PC-3 (cell line): Measurements from ENCODE around the gene TARM1. TPM values are rescaled to one million over a fixed set of nuclear protein-coding genes. Genes with fewer than 3 reads are reported as not detected.
A peak's percentile ranks its signal among the peaks of the same experiment; 100 is the strongest.

ENCODE experiments used
- ATAC-seq: fragments of 200-7000 bp; cut with Tn5 transposase; 2 replicates; pipeline ENCODE4 v1.9.1; 2020; ENCODE audit warnings: mild to moderate bottlenecking, moderate library complexity
- BruUV-seq: library from RNA; stranded (reverse); fragments of 400-500 nt; replicated peaks from 2 replicates; lab custom pipeline; 2021; lab: Mats Ljungman, UMichigan
- CTCF ChIA-PET: fragments of 300-600 bp; sonication (Branson Sonifier 250); formaldehyde crosslinking; loops from one replicate; lab custom pipeline; 2022; ENCODE audit warnings: antibody characterized with exemption; lab: Charles Lee
- POLR2A ChIA-PET: fragments of 300-600 bp; sonication (Branson Sonifier 250); formaldehyde crosslinking; loops from one replicate; lab custom pipeline; 2022; ENCODE audit warnings: antibody characterized with exemption; ENCODE audit not compliant: unreplicated experiment; lab: Charles Lee
- DNase-seq: peaks from one replicate; pipeline ENCODE4 v3.0.0-alpha.2; 2015
- H2AFZ ChIP-seq: fragments of 300-600 bp; sonication (generic); 2 replicates; pipeline ENCODE4 v1.6.0; 2016; ENCODE audit warnings: antibody characterized with exemption, low read length
- H3F3A ChIP-seq: fragments of 300-600 bp; sonication (generic); one replicate; pipeline ENCODE4 v1.6.0; 2017; ENCODE audit warnings: antibody characterized with exemption, low read length, control low read depth, mild to moderate bottlenecking; ENCODE audit not compliant: unreplicated experiment
- H3K27ac ChIP-seq: fragments of 300-600 bp; sonication (generic); 2 replicates; pipeline ENCODE4 v1.5.1; 2016; ENCODE audit warnings: mild to moderate bottlenecking, low read length
- H3K27me3 ChIP-seq: fragments of 300-600 bp; sonication (generic); 2 replicates; pipeline ENCODE4 v1.6.1; 2016; ENCODE audit warnings: low read length, mixed read lengths
- H3K36me3 ChIP-seq: fragments of 300-600 bp; sonication (generic); 2 replicates; pipeline ENCODE4 v1.6.1; 2016; ENCODE audit warnings: low read depth, mixed run types, low read length, mixed read lengths
- H3K4me1 ChIP-seq: fragments of 300-600 bp; sonication (generic); 2 replicates; pipeline ENCODE4 v1.5.1; 2016; ENCODE audit warnings: low read length; ENCODE audit not compliant: insufficient read depth
- H3K4me2 ChIP-seq: fragments of 300-600 bp; sonication (generic); 2 replicates; pipeline ENCODE4 v1.6.0; 2016; ENCODE audit warnings: low read length
- H3K4me3 ChIP-seq: fragments of 300-600 bp; sonication (generic); 2 replicates; pipeline ENCODE4 v1.5.1; 2016; ENCODE audit warnings: mild to moderate bottlenecking, low read length, mixed read lengths
- H3K79me2 ChIP-seq: fragments of 300-600 bp; sonication (generic); 2 replicates; pipeline ENCODE4 v1.6.1; 2017; ENCODE audit warnings: low read length, mixed read lengths
- H3K9ac ChIP-seq: fragments of 300-600 bp; sonication (generic); 2 replicates; pipeline ENCODE4 v1.6.0; 2016; ENCODE audit warnings: mild to moderate bottlenecking, low read length
- H3K9me2 ChIP-seq: fragments of 300-600 bp; sonication (generic); replicated peaks from 2 replicates; pipeline ENCODE4 v1.6.1; 2016; ENCODE audit warnings: mixed run types, low read length, mixed read lengths
- H3K9me3 ChIP-seq: fragments of 300-600 bp; sonication (generic); 2 replicates; pipeline ENCODE4 v1.6.1; 2016; ENCODE audit warnings: low read length, mixed read lengths
- H4K20me1 ChIP-seq: fragments of 300-600 bp; sonication (generic); 2 replicates; pipeline ENCODE4 v1.6.1; 2016; ENCODE audit warnings: low read length, mixed read lengths
- EZH2 ChIP-seq: fragments of 300-600 bp; sonication (generic); IDR thresholded peaks from one replicate; pipeline ENCODE4 v1.6.1; 2017; ENCODE audit warnings: antibody characterized with exemption, mild to moderate bottlenecking, low read length; ENCODE audit not compliant: unreplicated experiment
- EZH2phosphoT487 ChIP-seq: fragments of 300-600 bp; sonication (generic); IDR thresholded peaks from 2 replicates; pipeline ENCODE4 v1.6.1; 2018; ENCODE audit warnings: mild to moderate bottlenecking, antibody characterized with exemption, low read length, borderline replicate concordance
- intact Hi-C: fragments of 100-400 bp; cut with micrococcal nuclease; formaldehyde crosslinking; loops from 2 replicates; pipeline ENCODE4 v1.9.0; 2023
- total RNA-seq: library from RNA; depleted of rRNA; stranded (reverse); fragments of >200 nt; gene quantifications from 2 replicates; pipeline ENCODE4 v1.2.3, GENCODE V29; 2014
- TF ChIP-seq, protein P1 (sequence below): fragments of 300-600 bp; sonication (generic); conservative IDR thresholded peaks from 2 replicates; pipeline ENCODE4 v1.5.1; 2017; ENCODE audit warnings: antibody characterized with exemption, low read depth, mild to moderate bottlenecking, low read length

The TARM1 gene
- total RNA-seq, 1 experiment from 2014 or later: not detected

DNA sequence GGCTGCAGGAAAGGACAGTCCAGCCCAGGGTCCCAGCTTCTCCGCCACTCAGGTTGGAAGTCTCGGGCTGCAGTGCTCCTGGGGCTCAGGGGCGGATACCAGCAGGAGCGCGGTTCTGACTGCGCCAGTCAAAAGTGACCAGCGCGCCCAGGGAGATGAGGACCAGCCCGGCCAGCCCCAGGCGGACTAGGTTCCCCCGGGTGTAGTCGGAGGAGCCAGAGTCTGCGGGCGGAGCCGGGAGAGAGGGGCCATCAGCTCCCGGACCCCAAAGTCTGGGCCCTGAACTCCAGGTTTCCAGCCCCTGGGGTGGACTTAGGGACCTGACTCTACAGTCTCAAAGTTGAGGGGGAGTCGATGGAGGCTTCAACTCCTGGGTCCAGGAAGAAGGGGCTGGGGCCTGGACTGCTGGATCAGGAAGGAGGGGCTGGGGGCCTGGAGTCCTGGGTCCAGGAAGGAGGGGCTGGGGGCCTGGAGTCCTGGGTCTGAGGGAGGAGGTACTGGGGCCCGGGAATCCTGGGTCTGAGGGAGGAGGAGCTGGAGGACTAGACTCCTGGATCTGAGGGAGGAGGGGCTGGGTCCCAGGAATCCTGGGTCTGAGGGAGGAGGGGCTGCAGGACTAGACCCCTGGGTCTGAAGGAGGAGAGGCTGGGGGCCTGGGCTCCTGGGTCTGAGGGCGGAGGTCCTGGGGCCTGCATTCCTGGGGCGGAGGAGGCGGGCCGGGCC, 14.1 kb upstream of the TARM1 start:
- H3K79me2 ChIP-seq: no peaks in the 10 kb centered on the region
- ChIA-PET CTCF (interaction anchor here (0.6 to 1.0 kb wide), 3 partner anchors 42 to 582 kb away, joined by 4 to 5 read pairs (median 4); partner anchors contain the start of gene CNOT3), POLR2A (interaction anchor here (0.6 kb wide), 1 partner anchor 64 kb away, joined by 3 read pairs; no protein-coding TSS in a partner anchor)
- H3K9ac ChIP-seq: no peak overlapping the region
- no peaks in the 10 kb centered on the region for H3K36me3 ChIP-seq
- no TSS peak for BruUV-seq
- H3K9me3 ChIP-seq: no peaks in the 10 kb centered on the region
- H3K27me3 ChIP-seq: no peaks in the 10 kb centered on the region
- peak overlapping the region; percentile 93 for H2AFZ ChIP-seq
- intact Hi-C loops: loop anchor here (10.0 kb wide), 2 partner anchors 250 to 290 kb away; no protein-coding TSS in a partner anchor
- peak overlapping the region; percentile 53 for H3K4me3 ChIP-seq
- H4K20me1 ChIP-seq: no peaks in the 10 kb centered on the region
- no peak for DNase-seq
- no peak overlapping the region for H3K27ac ChIP-seq
- H3K9me2 ChIP-seq: no peaks in the 10 kb centered on the region
- ATAC-seq: no peak; the same call in 1 of the 2 replicates
- TF ChIP-seq EZH2phosphoT487: no peak
- TF ChIP-seq, protein P1, sequence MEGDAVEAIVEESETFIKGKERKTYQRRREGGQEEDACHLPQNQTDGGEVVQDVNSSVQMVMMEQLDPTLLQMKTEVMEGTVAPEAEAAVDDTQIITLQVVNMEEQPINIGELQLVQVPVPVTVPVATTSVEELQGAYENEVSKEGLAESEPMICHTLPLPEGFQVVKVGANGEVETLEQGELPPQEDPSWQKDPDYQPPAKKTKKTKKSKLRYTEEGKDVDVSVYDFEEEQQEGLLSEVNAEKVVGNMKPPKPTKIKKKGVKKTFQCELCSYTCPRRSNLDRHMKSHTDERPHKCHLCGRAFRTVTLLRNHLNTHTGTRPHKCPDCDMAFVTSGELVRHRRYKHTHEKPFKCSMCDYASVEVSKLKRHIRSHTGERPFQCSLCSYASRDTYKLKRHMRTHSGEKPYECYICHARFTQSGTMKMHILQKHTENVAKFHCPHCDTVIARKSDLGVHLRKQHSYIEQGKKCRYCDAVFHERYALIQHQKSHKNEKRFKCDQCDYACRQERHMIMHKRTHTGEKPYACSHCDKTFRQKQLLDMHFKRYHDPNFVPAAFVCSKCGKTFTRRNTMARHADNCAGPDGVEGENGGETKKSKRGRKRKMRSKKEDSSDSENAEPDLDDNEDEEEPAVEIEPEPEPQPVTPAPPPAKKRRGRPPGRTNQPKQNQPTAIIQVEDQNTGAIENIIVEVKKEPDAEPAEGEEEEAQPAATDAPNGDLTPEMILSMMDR: no peak
- no peak for TF ChIP-seq EZH2
- peaks cover 8% of the 10 kb centered on the region for H3K4me1 ChIP-seq
- H3F3A ChIP-seq: no peaks in the 10 kb centered on the region
- peak overlapping the region; percentile 79 for H3K4me2 ChIP-seq

DNA sequence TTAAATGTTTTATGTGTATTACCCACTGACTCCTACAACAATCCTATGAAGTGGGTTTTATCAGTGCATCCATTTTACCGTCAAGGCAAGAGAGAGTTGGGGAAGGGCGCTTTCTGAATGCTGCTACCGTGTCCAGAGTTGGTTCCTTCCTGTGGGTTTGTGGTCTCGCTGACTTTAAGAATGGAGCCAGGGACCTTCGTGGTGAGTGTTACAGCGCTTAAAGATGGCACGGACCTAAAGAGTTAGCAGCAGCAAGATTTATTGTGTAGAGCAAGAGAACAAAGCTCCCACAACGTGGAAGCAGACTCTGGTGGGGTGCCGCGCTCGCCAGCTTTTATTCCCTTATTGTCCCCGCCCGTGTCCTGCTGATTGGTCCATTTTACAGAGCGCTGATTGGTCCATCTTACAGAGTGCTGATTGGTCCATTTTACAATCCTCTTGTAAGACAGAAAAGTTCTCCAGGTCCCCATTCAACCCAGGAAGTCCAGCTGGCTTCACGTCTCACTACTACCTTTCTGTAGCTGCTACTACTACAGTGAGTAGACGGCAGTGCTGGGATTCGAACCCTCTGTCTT, 13.3 kb upstream of the TARM1 start:
- no peak overlapping the region for H3K4me3 ChIP-seq
- ChIA-PET CTCF (no interaction called here), POLR2A (no interaction called here)
- DNase-seq (no peak), ATAC-seq (no peak)
- no peaks in the 10 kb centered on the region for H3K27me3 ChIP-seq
- TF ChIP-seq EZH2 (no peak), EZH2phosphoT487 (no peak)
- no peak overlapping the region for H3K4me2 ChIP-seq
- H3K79me2 ChIP-seq: no peaks in the 10 kb centered on the region
- H3K36me3 ChIP-seq: no peaks in the 10 kb centered on the region
- no peak overlapping the region for H3K9ac ChIP-seq
- no TSS peak for BruUV-seq
- no peaks in the 10 kb centered on the region for H3K9me3 ChIP-seq
- H3F3A ChIP-seq: no peaks in the 10 kb centered on the region
- intact Hi-C loops: loop anchor here (10.0 kb wide), 2 partner anchors 250 to 290 kb away; no protein-coding TSS in a partner anchor
- H3K9me2 ChIP-seq: no peaks in the 10 kb centered on the region
- H2AFZ ChIP-seq: no peak overlapping the region
- H3K27ac ChIP-seq: no peak overlapping the region
- H4K20me1 ChIP-seq: no peaks in the 10 kb centered on the region
- H3K4me1 ChIP-seq: peaks cover 8% of the 10 kb centered on the region

DNA sequence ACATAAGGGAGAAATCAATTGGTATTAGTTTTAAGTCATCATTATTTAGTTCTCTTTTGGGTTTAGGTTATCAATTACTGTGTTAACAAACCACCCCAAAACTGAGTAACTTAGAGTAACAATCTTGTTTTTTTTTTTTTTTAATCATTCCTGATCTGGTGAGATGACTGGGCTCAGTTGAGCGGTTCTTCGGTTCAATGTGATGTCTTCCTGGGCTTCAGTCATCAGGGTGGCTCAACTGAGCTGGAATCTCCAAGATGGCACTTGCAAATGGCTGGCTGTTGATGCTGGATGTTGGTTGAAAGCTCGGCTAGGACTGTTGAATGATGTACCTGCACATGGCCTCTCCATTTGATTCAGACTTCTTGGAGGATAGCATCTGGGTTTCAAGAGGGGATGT, 3.2 kb upstream of the TARM1 start:
- H3K79me2 ChIP-seq: no peaks in the 10 kb centered on the region
- no peaks in the 10 kb centered on the region for H3K36me3 ChIP-seq
- ATAC-seq (no peak), DNase-seq (no peak)
- CTCF ChIA-PET: no interaction called here
- no TSS peak for BruUV-seq
- H3K4me2 ChIP-seq: no peak overlapping the region
- no peaks in the 10 kb centered on the region for H3K9me2 ChIP-seq
- no peak overlapping the region for H3K27ac ChIP-seq
- H3K9ac ChIP-seq: no peak overlapping the region
- TF ChIP-seq EZH2phosphoT487 (no peak), EZH2 (no peak)
- TF ChIP-seq, protein P1: no peak
- no peak overlapping the region for H2AFZ ChIP-seq
- H3K4me3 ChIP-seq: no peak overlapping the region
- intact Hi-C loops: no loop called here
- H4K20me1 ChIP-seq: no peaks in the 10 kb centered on the region
- POLR2A ChIA-PET: no interaction called here
- H3K4me1 ChIP-seq: no peaks in the 10 kb centered on the region
- no peaks in the 10 kb centered on the region for H3F3A ChIP-seq
- peaks cover 6% of the 10 kb centered on the region; the same call in 1 of the 2 replicates for H3K9me3 ChIP-seq
- H3K27me3 ChIP-seq: 0 out of 2 replicates have a peak, but pooled peaks cover 3% of the 10 kb centered on the region
